22Rv1 (cell line): ENCODE data around the gene SLC2A13.

Experiments
- H3K27ac ChIP-seq: fragments of 450-650 bp; 2 replicates; pipeline ENCODE4 v1.5.1; 2017
- CTCF ChIP-seq: fragments of 450-650 bp; IDR thresholded peaks from 2 replicates; pipeline ENCODE4 v1.5.1; 2017; ENCODE audit warnings: mild to moderate bottlenecking
- ZFX ChIP-seq: fragments of 450-650 bp; IDR thresholded peaks from 2 replicates; pipeline ENCODE4 v1.6.1; 2017; ENCODE audit warnings: antibody characterized with exemption, borderline replicate concordance

The SLC2A13 gene

GRCh38 chr12:39807043-39807442 lies 298.8 kb downstream of the SLC2A13 start:
- TF ChIP-seq ZFX (no peak), CTCF (peak; percentile 53)
- H3K27ac ChIP-seq: no peak overlapping the region

GRCh38 chr12:39805651-39806050 lies 300.2 kb downstream of the SLC2A13 start:
- TF ChIP-seq CTCF (no peak), ZFX (no peak)
- H3K27ac ChIP-seq: no peak overlapping the region

GRCh38 chr12:39804898-39805297 lies 301.0 kb downstream of the SLC2A13 start:
- TF ChIP-seq CTCF: no peak
- TF ChIP-seq ZFX: no peak

GRCh38 chr12:39804479-39804878 lies 301.4 kb downstream of the SLC2A13 start:
- no peak for TF ChIP-seq CTCF
- TF ChIP-seq ZFX: no peak
- H3K27ac ChIP-seq: no peak overlapping the region

More at GRCh38 chr12:39804898-39805297, 301.0 kb downstream of the SLC2A13 start:
- no peak overlapping the region for H3K27ac ChIP-seq

- H3K27ac ChIP-seq: no peak overlapping the region
- TF ChIP-seq ZFX (no peak), CTCF (peak; percentile 33)
These were observed 302.7 kb downstream of the SLC2A13 start for GRCh38 chr12:39803151-39803550.

- H3K27ac ChIP-seq: no peak overlapping the region
- TF ChIP-seq ZFX (no peak), CTCF (no peak)
These were observed 306.9 kb downstream of the SLC2A13 start for GRCh38 chr12:39798977-39799376.

GRCh38 chr12:39798429-39798828 lies 307.5 kb downstream of the SLC2A13 start:
- H3K27ac ChIP-seq: no peak overlapping the region
- no peak for TF ChIP-seq CTCF
- no peak for TF ChIP-seq ZFX
